Measurements from ENCODE around the gene SUPT20H.
A peak's percentile ranks its signal among the peaks of the same experiment; 100 is the strongest.

DNA sequence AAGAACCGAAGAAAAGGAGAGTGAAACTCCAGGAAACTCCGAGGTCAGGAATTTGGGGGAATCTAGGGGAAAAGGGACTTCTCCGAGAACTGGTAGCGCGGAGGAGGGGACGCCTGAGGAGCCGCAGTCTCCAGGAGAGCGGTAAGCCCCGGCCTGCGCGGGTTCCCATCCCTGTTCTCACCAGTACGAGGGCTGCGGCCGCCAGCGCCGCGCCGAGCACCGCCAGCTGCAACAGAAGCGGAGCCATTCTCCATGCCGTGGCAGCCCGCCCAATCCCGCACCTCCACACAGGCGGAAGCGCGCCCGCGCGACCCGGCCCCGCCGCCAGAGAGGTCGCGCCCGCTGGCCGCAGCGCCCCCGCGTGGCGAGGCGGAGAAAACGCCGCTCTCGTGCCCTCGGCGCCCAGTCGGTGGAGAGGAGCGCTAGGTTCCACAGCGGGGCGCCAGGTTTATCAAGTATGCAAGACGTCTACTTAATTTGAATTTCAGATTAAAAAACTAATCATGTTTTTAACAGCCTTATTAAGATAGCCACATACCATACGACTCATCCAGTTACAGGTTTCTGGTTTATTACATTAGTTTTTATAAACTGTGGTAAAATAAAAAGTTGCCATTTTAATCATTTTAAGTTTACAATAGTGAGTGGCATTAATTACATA is 60.3 kb downstream of the SUPT20H start, which contains the start of gene ALG5:
- TF ChIP-seq, protein P1, sequence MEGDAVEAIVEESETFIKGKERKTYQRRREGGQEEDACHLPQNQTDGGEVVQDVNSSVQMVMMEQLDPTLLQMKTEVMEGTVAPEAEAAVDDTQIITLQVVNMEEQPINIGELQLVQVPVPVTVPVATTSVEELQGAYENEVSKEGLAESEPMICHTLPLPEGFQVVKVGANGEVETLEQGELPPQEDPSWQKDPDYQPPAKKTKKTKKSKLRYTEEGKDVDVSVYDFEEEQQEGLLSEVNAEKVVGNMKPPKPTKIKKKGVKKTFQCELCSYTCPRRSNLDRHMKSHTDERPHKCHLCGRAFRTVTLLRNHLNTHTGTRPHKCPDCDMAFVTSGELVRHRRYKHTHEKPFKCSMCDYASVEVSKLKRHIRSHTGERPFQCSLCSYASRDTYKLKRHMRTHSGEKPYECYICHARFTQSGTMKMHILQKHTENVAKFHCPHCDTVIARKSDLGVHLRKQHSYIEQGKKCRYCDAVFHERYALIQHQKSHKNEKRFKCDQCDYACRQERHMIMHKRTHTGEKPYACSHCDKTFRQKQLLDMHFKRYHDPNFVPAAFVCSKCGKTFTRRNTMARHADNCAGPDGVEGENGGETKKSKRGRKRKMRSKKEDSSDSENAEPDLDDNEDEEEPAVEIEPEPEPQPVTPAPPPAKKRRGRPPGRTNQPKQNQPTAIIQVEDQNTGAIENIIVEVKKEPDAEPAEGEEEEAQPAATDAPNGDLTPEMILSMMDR (IDR thresholded peaks at IDR 0.05) = peak; percentile 64 to 97 (median 92)
- peak in 2 of 3 donors; percentile 61 to 84 for TF ChIP-seq POLR2AphosphoS5 (IDR thresholded peaks at IDR 0.05)
- TF ChIP-seq POLR2A (IDR thresholded peaks at IDR 0.05) = peak; percentile 74
